ENCODE data around the gene RAMACL.
"Not testable (repeated sequence)": the region's sequence is repeated elsewhere in the genome, so short reads cannot be mapped to it uniquely, and the experiment has no call there.

The RAMACL gene

DNA sequence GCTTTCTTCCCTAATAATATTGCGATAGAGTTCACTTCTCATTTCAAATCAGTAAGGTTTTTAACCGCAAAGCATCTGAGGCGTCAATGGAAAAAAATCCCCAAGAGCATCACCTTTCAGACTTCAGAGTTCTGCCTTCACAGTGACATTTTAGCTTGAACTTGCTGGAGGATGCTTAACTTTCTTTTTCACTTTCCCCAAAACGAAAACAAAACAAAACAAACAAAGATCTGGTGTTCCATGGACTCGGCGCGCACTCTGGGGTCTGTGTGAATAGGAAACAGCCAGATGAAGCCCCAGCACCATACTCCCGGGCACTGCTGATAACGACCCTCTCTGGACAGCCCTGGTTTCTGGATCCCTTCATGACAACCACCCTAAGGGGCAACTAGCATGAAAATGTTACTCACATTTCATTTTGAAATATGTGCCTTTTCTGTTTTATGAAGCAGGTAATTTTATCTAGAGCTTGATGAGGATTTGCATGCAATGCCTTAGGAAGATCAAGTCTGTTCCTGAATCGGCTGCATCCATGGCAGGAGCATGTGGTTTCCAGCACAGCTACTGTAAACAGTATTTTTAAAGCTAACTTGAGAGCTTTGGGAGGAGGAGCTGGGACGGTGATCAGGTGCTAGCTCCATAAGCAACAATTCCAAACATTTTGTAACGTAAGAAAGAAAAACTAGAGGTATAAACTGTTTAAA is 44.5 kb downstream of the RAMACL start:
- DNase-seq (ENCODE audit: low spot score) = no peak
- TF ChIP-seq, protein P1, sequence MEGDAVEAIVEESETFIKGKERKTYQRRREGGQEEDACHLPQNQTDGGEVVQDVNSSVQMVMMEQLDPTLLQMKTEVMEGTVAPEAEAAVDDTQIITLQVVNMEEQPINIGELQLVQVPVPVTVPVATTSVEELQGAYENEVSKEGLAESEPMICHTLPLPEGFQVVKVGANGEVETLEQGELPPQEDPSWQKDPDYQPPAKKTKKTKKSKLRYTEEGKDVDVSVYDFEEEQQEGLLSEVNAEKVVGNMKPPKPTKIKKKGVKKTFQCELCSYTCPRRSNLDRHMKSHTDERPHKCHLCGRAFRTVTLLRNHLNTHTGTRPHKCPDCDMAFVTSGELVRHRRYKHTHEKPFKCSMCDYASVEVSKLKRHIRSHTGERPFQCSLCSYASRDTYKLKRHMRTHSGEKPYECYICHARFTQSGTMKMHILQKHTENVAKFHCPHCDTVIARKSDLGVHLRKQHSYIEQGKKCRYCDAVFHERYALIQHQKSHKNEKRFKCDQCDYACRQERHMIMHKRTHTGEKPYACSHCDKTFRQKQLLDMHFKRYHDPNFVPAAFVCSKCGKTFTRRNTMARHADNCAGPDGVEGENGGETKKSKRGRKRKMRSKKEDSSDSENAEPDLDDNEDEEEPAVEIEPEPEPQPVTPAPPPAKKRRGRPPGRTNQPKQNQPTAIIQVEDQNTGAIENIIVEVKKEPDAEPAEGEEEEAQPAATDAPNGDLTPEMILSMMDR (IDR thresholded peaks at IDR 0.05; ENCODE audit: extremely low read depth, missing control alignments) = no peak

- TF ChIP-seq, protein P1 (IDR thresholded peaks at IDR 0.05; ENCODE audit: extremely low read depth, missing control alignments) = no peak
- no peak for DNase-seq (ENCODE audit: low spot score)
These were observed 45.1 kb downstream of the RAMACL start for GRCh38 chr6:166541366-166541765.

DNA sequence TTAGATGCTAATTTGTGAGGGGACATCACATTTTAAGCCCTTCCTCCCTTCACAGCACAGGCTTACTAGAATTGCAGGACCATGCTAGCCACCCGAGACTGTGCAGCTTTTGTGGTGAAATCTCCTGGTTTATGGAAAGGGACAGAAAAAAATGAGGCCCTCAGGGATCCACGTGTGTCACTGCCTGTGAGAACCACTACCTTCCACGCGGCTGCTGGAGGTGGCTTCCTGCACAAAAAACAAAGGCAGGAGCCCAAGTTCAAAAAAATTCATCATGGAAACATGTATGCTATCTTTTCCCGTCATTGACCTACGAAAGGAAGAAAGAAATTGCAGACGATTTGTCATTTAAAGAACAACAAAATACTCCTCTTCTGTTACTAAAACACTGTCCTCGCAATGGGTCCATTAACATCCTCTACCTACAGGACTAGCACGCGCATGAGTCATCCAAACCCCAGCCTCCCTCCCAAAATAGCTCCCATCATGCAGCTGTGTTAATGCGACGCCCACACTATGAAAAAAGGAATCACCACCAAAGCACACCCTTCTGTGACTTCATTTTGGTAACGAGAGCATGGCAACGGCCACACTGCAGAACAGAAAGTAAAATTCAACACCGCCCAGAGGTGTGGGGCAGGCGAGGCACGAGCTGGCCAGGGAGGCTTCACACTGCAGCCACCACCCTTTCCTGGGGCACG is 45.7 kb downstream of the RAMACL start:
- TF ChIP-seq, protein P1 (IDR thresholded peaks at IDR 0.05; ENCODE audit: extremely low read depth, missing control alignments) = no peak
- DNase-seq (ENCODE audit: low spot score) = peak; percentile 80

- no peak for DNase-seq (ENCODE audit: low spot score)
- TF ChIP-seq, protein P1 (IDR thresholded peaks at IDR 0.05; ENCODE audit: extremely low read depth, missing control alignments) = no peak
These were observed 46.9 kb downstream of the RAMACL start for GRCh38 chr6:166539543-166539942.

GRCh38 chr6:166539011-166539385 is 47.5 kb downstream of the RAMACL start:
- not testable (repeated sequence) for DNase-seq (ENCODE audit: low spot score)

DNA sequence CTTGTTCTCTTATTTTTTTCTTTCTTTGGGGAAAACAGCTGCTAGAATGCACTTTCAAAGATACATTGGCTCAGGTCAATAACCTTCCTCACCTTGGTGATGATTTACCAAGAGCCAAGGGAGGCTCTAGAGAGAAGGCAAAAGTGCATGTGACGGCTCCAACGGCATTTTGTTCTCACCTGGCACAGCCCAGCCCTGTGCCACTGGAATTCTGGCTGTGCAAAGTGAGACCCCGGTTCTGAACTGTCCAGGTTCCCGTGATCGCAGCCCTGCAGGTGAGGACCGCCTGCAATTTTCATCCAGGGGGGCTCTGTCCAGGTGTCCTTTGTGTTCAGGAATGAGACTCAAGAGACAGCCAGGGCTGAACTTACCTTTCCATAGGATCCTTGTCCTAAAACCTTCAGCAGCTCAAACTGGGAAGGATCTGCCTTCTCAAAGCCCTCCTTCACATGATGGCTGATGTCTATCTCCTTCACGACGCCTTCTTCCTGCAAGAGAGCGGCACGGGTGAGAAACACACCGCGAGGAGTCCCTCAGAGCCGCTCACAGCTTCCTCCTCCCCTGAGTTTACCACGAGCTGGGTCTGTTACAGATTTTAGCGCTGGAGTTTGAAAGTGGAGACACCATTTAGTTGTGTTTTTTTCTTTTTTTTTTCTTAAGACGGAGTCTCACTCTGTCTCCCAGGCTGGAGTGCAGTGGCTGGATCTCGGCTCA is 48.0 kb downstream of the RAMACL start:
- DNase-seq (ENCODE audit: low spot score) = no peak
- TF ChIP-seq, protein P1 (IDR thresholded peaks at IDR 0.05; ENCODE audit: extremely low read depth, missing control alignments) = no peak

GRCh38 chr6:166534658-166535406 is 51.6 kb downstream of the RAMACL start:
- TF ChIP-seq, protein P1 (IDR thresholded peaks at IDR 0.05; ENCODE audit: extremely low read depth, missing control alignments) = no peak
- DNase-seq (ENCODE audit: low spot score) = no peak
